Central memory CD4-positive, alpha-beta T cell (primary cell): Measurements from ENCODE around the gene CSNK1E.
"Not testable (repeated sequence)": the region's sequence is repeated elsewhere in the genome, so short reads cannot be mapped to it uniquely, and the experiment has no call there.

Experiments used
- DNase-seq: peaks from one replicate; pipeline ENCODE4 v3.0.0; 2022
- total RNA-seq, 3 experiments: gene quantifications; one replicate each; lab custom pipeline; 2026; lab: John Stamatoyannopoulos, UW

The CSNK1E gene
- total RNA-seq = 38.0 to 57.5 (median 40.4) reads per million in 3 experiments

GRCh38 chr22:38317122-38317994 lies at the start of gene CSNK1E:
CSNK1E (minus strand) TSS chr22:38317433; CDS start chr22:38314157, 3,276 bp downstream.
- DNase-seq = peak; percentile 71

- not testable (repeated sequence) for DNase-seq
Observed at GRCh38 chr22:38365829-38366228, 48.6 kb upstream of the CSNK1E start.

- DNase-seq = not testable (repeated sequence)
Observed at GRCh38 chr22:38365174-38365573, 47.9 kb upstream of the CSNK1E start.

GRCh38 chr22:38360560-38360959 lies 43.3 kb upstream of the CSNK1E start:
- not testable (repeated sequence) for DNase-seq

- not testable (repeated sequence) for DNase-seq
Observed at GRCh38 chr22:38359817-38360216, 42.6 kb upstream of the CSNK1E start.

GRCh38 chr22:38357971-38358370 lies 40.7 kb upstream of the CSNK1E start:
- not testable (repeated sequence) for DNase-seq

GRCh38 chr22:38355275-38355674 lies 38.0 kb upstream of the CSNK1E start:
- DNase-seq = no peak

- no peak for DNase-seq
Observed at GRCh38 chr22:38353701-38354100, 36.5 kb upstream of the CSNK1E start.

GRCh38 chr22:38353142-38353629 lies 36.0 kb upstream of the CSNK1E start:
- DNase-seq = peak; percentile 53

- DNase-seq = no peak
Observed at GRCh38 chr22:38352436-38352835, 35.2 kb upstream of the CSNK1E start.

- no peak for DNase-seq
Observed at GRCh38 chr22:38350444-38351359, 33.5 kb upstream of the CSNK1E start.

GRCh38 chr22:38348751-38349496 lies 31.7 kb upstream of the CSNK1E start:
- DNase-seq = no peak

GRCh38 chr22:38347944-38348750 lies 30.9 kb upstream of the CSNK1E start:
- DNase-seq = no peak

- DNase-seq = no peak
Observed at GRCh38 chr22:38347181-38347943, 30.1 kb upstream of the CSNK1E start.

- DNase-seq = no peak
Observed at GRCh38 chr22:38346506-38346905, 29.3 kb upstream of the CSNK1E start.

- no peak for DNase-seq
Observed at GRCh38 chr22:38345782-38346181, 28.5 kb upstream of the CSNK1E start.

- DNase-seq = not testable (repeated sequence)
Observed at GRCh38 chr22:38339893-38340292, 22.7 kb upstream of the CSNK1E start.

- DNase-seq = no peak
Observed at GRCh38 chr22:38338772-38339379, 21.6 kb upstream of the CSNK1E start.

GRCh38 chr22:38336699-38337098 lies 19.5 kb upstream of the CSNK1E start:
- DNase-seq = no peak

GRCh38 chr22:38335077-38335476 lies 17.8 kb upstream of the CSNK1E start:
- no peak for DNase-seq
